ENCODE data around the gene NOL4L.

GRCh38 chr20:32464401-32465091, 120.6 kb downstream of the NOL4L start:
- TF ChIP-seq CTCF (IDR thresholded peaks at IDR 0.05) (no peak), POLR2A (IDR thresholded peaks at IDR 0.05) (no peak)

Data from thyroid gland (tissue), 4 donors.